GM21381 (cell line): ENCODE measurements around the gene ZNF585A.

Experiments
- ATAC-seq: cut with Tn5 transposase; IDR thresholded peaks from one replicate; pipeline ENCODE4 v1.9.1; 2021; ENCODE audit warnings: mild to moderate bottlenecking, moderate library complexity; ENCODE audit not compliant: unreplicated experiment

Gene ZNF585A

GRCh38 chr19:37095859-37096258 is 76.6 kb downstream of the ZNF585A start:
- no peak for ATAC-seq
